H9 (cell line): ENCODE measurements around the gene TCERG1L. TPM values are rescaled to one million over a fixed set of nuclear protein-coding genes. Genes with fewer than 3 reads are reported as not detected.

Experiments
- DNase-seq: peaks from one replicate; pipeline ENCODE4 v3.0.0-alpha.2; 2017
- H2AFZ ChIP-seq: one replicate; pipeline ENCODE4 v1.6.1; 2013; ENCODE audit warnings: mild to moderate bottlenecking, low read length, control low read depth, moderate library complexity
- H2AK5ac ChIP-seq: 2 replicates; pipeline ENCODE4 v1.6.1; 2013; ENCODE audit warnings: low read length, control low read depth, mixed read lengths; ENCODE audit not compliant: insufficient read length
- H2BK120ac ChIP-seq: one replicate; pipeline ENCODE4 v1.6.1; 2013; ENCODE audit warnings: low read depth, mild to moderate bottlenecking, low read length, control low read depth, inconsistent platforms; ENCODE audit not compliant: poor library complexity, severe bottlenecking
- H2BK12ac ChIP-seq: 2 replicates; pipeline ENCODE4 v1.6.1; 2013; ENCODE audit warnings: low read length, control low read depth, mixed read lengths, low read depth; ENCODE audit not compliant: insufficient read length
- H2BK15ac ChIP-seq: 2 replicates; pipeline ENCODE4 v1.6.1; 2013; ENCODE audit warnings: low read depth, low read length, control low read depth
- H2BK20ac ChIP-seq: one replicate; pipeline ENCODE4 v1.6.1; 2013; ENCODE audit warnings: low read depth, mild to moderate bottlenecking, low read length, control low read depth, inconsistent platforms; ENCODE audit not compliant: poor library complexity, severe bottlenecking
- H2BK5ac ChIP-seq: 2 replicates; pipeline ENCODE4 v1.6.1; 2013; ENCODE audit warnings: low read length, control low read depth, mixed read lengths; ENCODE audit not compliant: insufficient read length
- H3K14ac ChIP-seq: 2 replicates; pipeline ENCODE4 v1.6.1; 2013; ENCODE audit warnings: low read length, control low read depth; ENCODE audit not compliant: insufficient read depth
- H3K18ac ChIP-seq: 2 replicates; pipeline ENCODE4 v1.6.1; 2013; ENCODE audit warnings: low read depth, mild to moderate bottlenecking, mixed read lengths, low read length, control low read depth; ENCODE audit not compliant: insufficient read length
- H3K23ac ChIP-seq: 2 replicates; pipeline ENCODE4 v1.6.1; 2013; ENCODE audit warnings: low read length, control low read depth, mixed read lengths, low read depth; ENCODE audit not compliant: insufficient read length
- H3K23me2 ChIP-seq: 2 replicates; pipeline ENCODE4 v1.6.1; 2013; ENCODE audit warnings: low read depth, mild to moderate bottlenecking, mixed read lengths, low read length, control low read depth; ENCODE audit not compliant: insufficient read length, poor library complexity, severe bottlenecking
- H3K27ac ChIP-seq: 2 replicates; pipeline ENCODE4 v1.5.1; 2013; ENCODE audit warnings: low read length, control low read depth, mixed read lengths, low read depth; ENCODE audit not compliant: insufficient read length
- H3K27me3 ChIP-seq: 2 replicates; pipeline ENCODE4 v1.6.1; 2013; ENCODE audit warnings: low read length, control low read depth, inconsistent platforms; ENCODE audit not compliant: insufficient read depth
- H3K4ac ChIP-seq: 2 replicates; pipeline ENCODE4 v1.6.1; 2013; ENCODE audit warnings: low read depth, mild to moderate bottlenecking, control low read depth, inconsistent platforms, low read length, moderate library complexity
- H3K4me1 ChIP-seq: 2 replicates; pipeline ENCODE4 v1.6.1; 2013; ENCODE audit warnings: low read length, control low read depth, inconsistent platforms; ENCODE audit not compliant: insufficient read depth
- H3K4me2 ChIP-seq: 2 replicates; pipeline ENCODE4 v1.6.1; 2013; ENCODE audit warnings: low read length, control low read depth, mixed read lengths; ENCODE audit not compliant: insufficient read length, insufficient read depth
- H3K56ac ChIP-seq: 2 replicates; pipeline ENCODE4 v1.6.1; 2013; ENCODE audit warnings: low read depth, mild to moderate bottlenecking, mixed read lengths, low read length, control low read depth; ENCODE audit not compliant: insufficient read length
- H3K79me1 ChIP-seq: 2 replicates; pipeline ENCODE4 v1.6.1; 2013; ENCODE audit warnings: low read depth, mild to moderate bottlenecking, moderate library complexity, low read length, control low read depth, inconsistent platforms; ENCODE audit not compliant: insufficient read depth, poor library complexity, severe bottlenecking
- H3K79me2 ChIP-seq: 2 replicates; pipeline ENCODE4 v1.6.1; 2013; ENCODE audit warnings: low read length, control low read depth, inconsistent platforms; ENCODE audit not compliant: insufficient read depth
- H3K9ac ChIP-seq: 2 replicates; pipeline ENCODE4 v1.6.1; 2013; ENCODE audit warnings: low read length, control low read depth, mixed read lengths; ENCODE audit not compliant: insufficient read length; ENCODE audit errors: extremely low read depth
- H3K9me3 ChIP-seq: one replicate; pipeline ENCODE4 v1.6.1; 2013; ENCODE audit warnings: low read depth, low read length, inconsistent platforms; ENCODE audit not compliant: control insufficient read depth
- H3T11ph ChIP-seq: one replicate; pipeline ENCODE4 v1.6.1; 2013; ENCODE audit warnings: mild to moderate bottlenecking, low read length, control low read depth, inconsistent platforms
- H4K20me1 ChIP-seq: one replicate; pipeline ENCODE4 v1.6.1; 2013; ENCODE audit not compliant: control insufficient read depth, insufficient read length, insufficient read depth
- H4K5ac ChIP-seq: 2 replicates; pipeline ENCODE4 v1.6.1; 2013; ENCODE audit warnings: low read depth, mild to moderate bottlenecking, mixed read lengths, low read length, control low read depth; ENCODE audit not compliant: insufficient read length
- H4K8ac ChIP-seq: replicated peaks from 2 replicates; pipeline ENCODE4 v1.6.1; 2013; ENCODE audit warnings: low read length, control low read depth, mixed read lengths, low read depth; ENCODE audit not compliant: insufficient read length
- H4K91ac ChIP-seq: 2 replicates; pipeline ENCODE4 v1.6.1; 2013; ENCODE audit warnings: low read depth, mild to moderate bottlenecking, moderate library complexity, mixed read lengths, low read length, control low read depth; ENCODE audit not compliant: insufficient read length
- H3K27ac Mint-ChIP-seq, 3 experiments: 2 replicates in 2 of 3; 3 replicates in 1 of 3; pipeline ENCODE4 v1.8.0; 2020 to 2021; ENCODE audit warnings: mixed read lengths in 3 of 3, mild to moderate bottlenecking in 1 of 3, moderate library complexity in 1 of 3
- H3K27me3 Mint-ChIP-seq: 2 replicates; pipeline ENCODE4 v1.8.0; 2021; ENCODE audit warnings: low read depth, mild to moderate bottlenecking, moderate library complexity, mixed read lengths
- H3K36me3 Mint-ChIP-seq, 3 experiments: 2 replicates in 2 of 3; 3 replicates in 1 of 3; pipeline ENCODE4 v1.8.0; 2020 to 2021; ENCODE audit warnings: low read depth in 3 of 3, mixed read lengths in 3 of 3; ENCODE audit not compliant: insufficient read depth in 1 of 3
- H3K4me1 Mint-ChIP-seq, 2 experiments: 2 replicates each; pipeline ENCODE4 v1.8.0; 2020; ENCODE audit warnings: mixed read lengths in 2 of 2
- H3K4me3 Mint-ChIP-seq, 2 experiments: 2 replicates in 1 of 2; 3 replicates in 1 of 2; pipeline ENCODE4 v1.8.0; 2020 to 2021; ENCODE audit warnings: mild to moderate bottlenecking in 2 of 2, mixed read lengths in 2 of 2, moderate library complexity in 1 of 2
- H3K9me3 Mint-ChIP-seq, 2 experiments: 2 replicates in 1 of 2; 3 replicates in 1 of 2; pipeline ENCODE4 v1.8.0; 2020; ENCODE audit warnings: mild to moderate bottlenecking in 2 of 2, mixed read lengths in 2 of 2, moderate library complexity in 1 of 2
- CTCF ChIP-seq: fragments of 200-600 bp; sonication (generic); conservative IDR thresholded peaks from 3 replicates; pipeline ENCODE4 v1.8.0; 2021; ENCODE audit warnings: antibody characterized with exemption, mild to moderate bottlenecking
- WGBS: extraction: QIAGEN DNeasy Blood & Tissue Kit; methylation state at CpG from one replicate; pipeline ENCODE4 v1.1.7; 2013; ENCODE audit warnings: missing lambda C conversion rate, low lambda C conversion rate, mixed read lengths; ENCODE audit not compliant: insufficient read length; ENCODE audit errors: extremely low coverage; 5-methylcytosine and 5-hydroxymethylcytosine counted together
- total RNA-seq: library from RNA; stranded (reverse); gene quantifications from 2 replicates; pipeline ENCODE4 v1.2.1, GENCODE V29; 2021

TCERG1L gene
- total RNA-seq, 1 experiment from 2014 or later = 3.3 TPM

GRCh38 chr10:131350245-131350644 is 38.7 kb upstream of the TCERG1L start:
- no peaks in the 10 kb centered on the region; a peak in 1 of 7 replicates for H3K36me3 Mint-ChIP-seq

More at GRCh38 chr10:131350245-131350644, 38.7 kb upstream of the TCERG1L start:
- Histone ChIP-seq H3K27ac (no peak overlapping the region), H2BK5ac (no peak overlapping the region), H4K20me1 (no peaks in the 10 kb centered on the region), H3K9me3 (no peaks in the 10 kb centered on the region), H3K14ac (no peak overlapping the region), H3K4ac (no peak overlapping the region), H3K27me3 (no peaks in the 10 kb centered on the region), H2AFZ (no peak overlapping the region), H3K79me1 (no peaks in the 10 kb centered on the region), H4K91ac (no peak overlapping the region), H3K4me2 (no peak overlapping the region), H3K23ac (no peak overlapping the region), H3K56ac (no peak overlapping the region), H2BK12ac (no peak overlapping the region), H3K23me2 (no peaks in the 10 kb centered on the region), H2AK5ac (no peak overlapping the region), H3K4me1 (0 out of 2 replicates have a peak, but pooled peaks cover 4% of the 10 kb centered on the region), H2BK20ac (no peak overlapping the region), H2BK15ac (no peak overlapping the region), H4K5ac (no peak overlapping the region), H3K18ac (no peak overlapping the region), H3K79me2 (no peaks in the 10 kb centered on the region), H3K9ac (no peak overlapping the region), H4K8ac (no peak overlapping the region), H3T11ph (no peak overlapping the region), H2BK120ac (no peak overlapping the region)
- peaks cover 30% of the 10 kb centered on the region for H3K27me3 Mint-ChIP-seq
- no peak for TF ChIP-seq CTCF
- H3K4me1 Mint-ChIP-seq = peaks cover 13 to 14% of the 10 kb centered on the region in 2 experiments
- H3K27ac Mint-ChIP-seq = peak overlapping the region in 1 of 3 experiments; percentile 93; a peak in 1 of 7 replicates
- no peak overlapping the region for H3K4me3 Mint-ChIP-seq
- H3K9me3 Mint-ChIP-seq = no peaks in the 10 kb centered on the region; a peak in 2 of 5 replicates
- DNase-seq = no peak
- no CpG with 5 or more reads among the region's 5 CpGs for WGBS
